ENCODE measurements around the gene RNH1.

The RNH1 gene

DNA sequence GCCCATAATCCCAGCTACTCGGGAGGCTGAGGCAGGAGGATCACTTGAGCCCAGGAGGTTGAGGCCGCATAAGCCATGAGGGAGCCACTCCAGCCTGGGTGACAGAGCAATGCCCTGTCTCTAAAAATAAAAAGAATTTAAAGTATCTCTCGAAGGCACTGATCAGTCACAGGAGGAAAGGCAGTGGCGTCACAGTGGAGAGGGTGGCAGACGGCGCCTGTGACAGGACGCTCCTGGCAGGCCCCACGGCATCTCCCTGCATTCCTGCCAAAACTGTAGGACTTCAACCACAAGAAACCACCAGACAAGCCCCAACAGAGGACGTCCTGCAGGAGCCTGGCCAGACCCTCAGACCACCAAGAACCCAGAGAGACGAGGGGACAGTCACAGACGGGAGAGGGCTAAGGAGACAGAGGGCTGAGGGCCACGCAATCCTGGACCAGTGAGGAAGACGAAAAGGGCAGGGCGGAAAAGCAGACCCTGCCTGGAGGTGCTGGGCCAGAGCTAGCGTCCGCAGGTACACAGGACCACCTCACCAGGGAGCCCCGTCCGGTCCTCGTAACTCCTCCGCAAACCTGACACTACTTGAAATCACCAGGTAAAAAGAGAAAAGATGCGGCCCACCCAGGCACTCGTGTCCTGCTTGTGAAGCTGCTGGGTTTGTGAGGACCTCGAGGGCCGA, 5.9 kb downstream of the RNH1 start:
- no peak overlapping the region for H3K4me3 ChIP-seq (ENCODE audit: low read depth, low read length)

DNA sequence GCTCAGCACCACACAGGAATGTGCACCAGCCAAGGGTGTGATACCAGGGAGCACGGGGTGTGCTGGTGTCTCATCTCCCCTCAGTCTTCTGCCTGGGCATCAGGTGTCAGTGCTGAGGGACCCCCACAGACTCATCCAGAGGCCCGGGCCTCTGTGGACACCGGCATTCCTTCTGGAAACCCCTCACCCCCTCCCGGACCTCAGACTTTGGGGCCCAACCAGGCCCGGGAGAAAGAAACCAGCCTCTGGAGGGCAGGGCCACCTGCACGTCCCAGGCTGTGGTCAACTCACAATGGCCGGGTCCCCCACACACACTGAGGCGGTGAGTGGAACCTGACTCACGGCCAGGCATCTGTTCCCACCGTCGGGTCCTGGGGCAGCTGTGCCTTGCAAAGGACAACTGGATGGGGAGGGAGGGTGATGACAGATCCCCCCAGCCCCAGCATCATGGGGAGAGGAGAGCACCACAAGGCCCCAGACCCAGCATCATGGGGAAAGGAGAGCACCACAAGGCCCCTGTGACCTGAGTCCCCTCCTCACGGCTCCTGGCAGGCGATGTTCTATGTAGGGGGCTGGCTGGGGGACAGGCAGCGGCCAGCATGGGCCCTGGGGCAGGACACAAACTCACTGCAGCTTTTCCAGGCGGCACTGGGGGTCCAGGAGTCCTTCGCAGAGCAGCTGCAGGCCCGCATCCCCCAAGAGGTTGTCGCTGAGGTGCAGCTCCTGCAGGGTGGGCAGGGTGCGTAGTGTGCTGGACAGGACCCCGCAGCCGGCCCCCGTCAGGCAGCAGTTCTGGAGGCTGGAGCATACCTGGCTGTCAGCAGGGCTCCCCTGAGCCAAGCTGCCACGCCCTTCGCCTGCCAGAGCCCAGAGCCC, 7.6 kb downstream of the RNH1 start:
- no peak overlapping the region for H3K4me3 ChIP-seq (ENCODE audit: low read depth, low read length)

DNA sequence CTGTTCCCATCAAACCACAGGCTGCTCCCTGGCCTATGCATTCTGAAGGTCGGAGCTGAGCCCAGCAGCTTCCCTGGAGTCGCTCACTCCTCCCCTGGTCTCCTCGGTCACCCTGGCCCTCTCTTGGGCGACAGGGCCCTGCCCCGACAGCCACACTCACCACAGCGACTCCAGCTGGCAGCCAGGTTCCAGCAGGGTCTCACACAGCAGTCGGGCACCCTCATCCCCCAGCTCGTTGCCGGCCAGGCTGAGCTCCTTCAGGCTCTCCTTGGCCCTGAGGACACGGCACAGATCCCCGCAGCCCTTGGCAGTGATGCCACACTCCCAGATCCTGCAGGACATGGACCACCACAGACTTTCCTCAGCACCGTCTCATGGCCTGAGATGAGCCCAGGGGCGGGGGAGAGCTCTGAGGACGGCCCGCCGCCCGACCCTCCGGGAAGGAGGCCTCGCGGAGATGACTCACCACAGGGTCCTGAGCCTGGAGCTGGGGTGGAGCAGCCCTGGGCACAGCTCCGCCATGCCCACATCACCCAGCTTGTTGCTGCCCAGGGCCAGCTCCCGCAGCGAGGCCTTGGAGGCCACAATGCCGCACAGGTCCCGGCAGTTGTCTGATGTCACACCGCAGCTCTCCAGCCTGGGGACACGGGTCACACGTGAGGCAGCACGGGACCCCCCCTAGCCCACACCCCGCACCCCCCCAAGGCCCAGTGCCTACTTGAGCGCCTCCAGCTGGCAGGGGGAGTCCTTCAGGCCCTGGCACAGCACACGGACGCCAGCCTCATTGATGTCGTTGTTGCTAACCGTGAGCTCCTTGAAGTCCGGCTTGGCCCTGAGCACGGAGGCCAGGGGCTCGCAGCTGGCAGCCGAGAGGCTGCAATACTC, 8.5 kb downstream of the RNH1 start:
- H3K4me3 ChIP-seq (ENCODE audit: low read depth, low read length), result no peak overlapping the region

DNA sequence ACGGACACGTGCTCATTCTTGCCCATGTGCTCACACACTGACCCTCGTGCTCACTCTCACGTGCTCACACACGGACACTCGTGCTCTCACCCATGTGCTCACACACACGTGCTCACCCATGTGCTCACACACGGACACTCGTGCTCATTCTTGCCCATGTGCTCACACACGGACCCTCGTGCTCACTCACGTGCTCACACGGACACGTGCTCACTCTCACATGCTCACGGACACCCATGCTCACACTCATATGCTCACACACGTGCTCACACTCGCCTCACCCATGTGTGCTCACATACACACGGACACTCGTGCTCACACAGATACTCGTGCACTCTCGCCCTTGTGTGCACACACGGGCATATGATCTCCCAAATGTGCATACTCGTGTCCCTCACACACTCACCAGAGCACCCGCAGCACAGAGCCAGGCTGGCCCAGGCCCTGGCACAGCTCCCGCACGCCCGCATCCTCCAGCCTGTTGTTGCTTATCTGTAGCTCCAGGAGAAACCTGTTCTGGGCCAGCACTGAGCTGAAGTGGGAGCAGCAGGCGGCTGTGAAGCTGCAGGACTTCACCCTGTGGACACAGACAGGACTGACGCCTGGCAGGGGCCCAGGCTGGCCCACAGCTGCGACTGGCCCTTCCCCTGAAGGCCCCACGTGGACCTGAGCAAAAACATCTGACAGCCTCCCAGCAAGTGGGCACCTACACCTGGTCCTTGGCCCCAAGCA, 9.3 kb downstream of the RNH1 start:
- H3K4me3 ChIP-seq (ENCODE audit: low read depth, low read length), result no peak overlapping the region

DNA sequence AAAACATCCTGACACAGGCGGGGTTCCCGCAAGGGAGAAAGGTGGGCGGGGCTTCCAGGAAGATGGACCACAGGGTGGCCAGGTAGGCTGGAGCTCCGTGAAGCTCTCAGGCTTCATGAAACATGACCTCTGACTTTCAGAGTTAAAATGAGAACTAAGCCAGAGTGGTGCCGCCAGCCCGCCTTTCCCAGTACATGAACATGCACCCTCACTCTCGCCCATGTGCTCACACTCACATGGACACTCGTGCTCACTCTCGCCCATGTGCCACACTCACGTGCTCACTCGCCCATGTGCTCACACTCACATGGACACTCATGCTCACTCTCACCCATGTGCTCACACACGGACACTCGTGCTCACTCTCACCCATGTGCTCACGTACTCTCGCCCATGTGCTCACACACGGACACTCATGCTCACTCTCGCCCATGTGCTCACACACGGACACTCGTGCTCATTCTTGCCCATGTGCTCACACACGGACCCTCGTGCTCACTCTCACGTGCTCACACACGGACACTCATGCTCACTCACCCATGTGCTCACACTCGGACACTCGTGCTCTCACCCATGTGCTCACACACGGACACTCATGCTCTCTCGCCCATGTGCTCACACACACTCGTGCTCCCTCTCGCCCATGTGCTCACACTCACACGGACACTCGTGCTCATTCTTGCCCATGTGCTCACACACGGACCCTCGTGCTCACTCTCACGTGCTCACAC, 10.0 kb downstream of the RNH1 start:
- no peak overlapping the region for H3K4me3 ChIP-seq (ENCODE audit: low read depth, low read length)

DNA sequence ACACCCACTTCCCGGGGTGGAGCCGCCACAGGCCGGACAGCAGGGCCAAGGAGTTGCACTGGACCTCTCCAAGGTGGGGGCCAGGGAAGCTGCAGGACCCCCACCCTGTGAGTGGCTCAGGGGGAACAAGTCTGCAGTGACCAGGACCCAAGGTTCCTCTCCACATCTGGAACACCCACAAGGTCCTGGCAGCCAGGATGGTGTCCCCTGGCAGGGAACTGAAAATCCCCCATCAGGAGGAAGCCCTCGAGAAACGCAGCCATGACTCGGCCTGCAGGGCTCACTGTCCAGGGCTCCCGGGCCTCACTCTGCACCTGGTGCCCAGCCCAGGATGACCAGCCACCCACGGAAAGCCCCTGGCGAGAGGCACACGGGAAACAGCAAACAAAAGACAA, 11.5 kb downstream of the RNH1 start:
- H3K4me3 ChIP-seq (ENCODE audit: low read depth, low read length), result no peak overlapping the region

DNA sequence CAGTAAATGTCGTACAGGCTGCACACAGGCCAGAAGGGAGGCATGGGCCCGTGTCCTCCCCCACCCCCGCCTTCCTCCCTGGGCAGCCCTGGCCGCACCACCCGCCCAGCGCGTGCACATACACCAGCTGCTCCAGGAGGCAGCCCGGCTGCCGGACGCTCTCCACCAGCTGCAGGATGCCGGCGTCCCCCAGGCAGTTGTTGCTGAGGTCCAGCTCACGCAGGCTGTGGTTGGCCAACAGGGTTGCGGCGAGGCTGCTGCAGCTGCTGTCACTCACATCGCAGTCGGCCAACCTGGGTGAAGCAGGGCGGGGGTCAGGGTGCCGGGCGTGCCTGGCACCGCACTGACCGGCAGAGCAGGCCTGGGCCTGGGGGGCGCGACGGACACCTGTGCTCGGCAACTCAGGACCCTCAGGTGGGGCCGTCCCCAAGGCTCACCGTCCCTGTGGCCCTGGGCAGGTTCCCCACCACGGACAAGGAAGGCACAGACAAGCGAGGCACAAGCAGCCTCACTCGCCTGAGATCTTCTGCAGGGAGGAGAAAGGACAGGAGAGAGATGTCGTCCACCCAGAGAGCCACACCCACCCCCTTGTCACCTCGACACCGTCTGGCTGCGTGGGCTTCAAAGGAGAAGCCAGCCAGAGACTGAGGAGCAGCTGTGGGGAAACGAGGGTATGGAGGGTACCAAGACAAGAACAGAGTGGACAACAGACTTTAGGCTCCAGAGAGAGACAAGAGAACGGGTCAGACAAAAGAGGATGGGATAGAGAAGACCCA, 12.1 kb downstream of the RNH1 start:
- H3K4me3 ChIP-seq (ENCODE audit: low read depth, low read length), result no peak overlapping the region

DNA sequence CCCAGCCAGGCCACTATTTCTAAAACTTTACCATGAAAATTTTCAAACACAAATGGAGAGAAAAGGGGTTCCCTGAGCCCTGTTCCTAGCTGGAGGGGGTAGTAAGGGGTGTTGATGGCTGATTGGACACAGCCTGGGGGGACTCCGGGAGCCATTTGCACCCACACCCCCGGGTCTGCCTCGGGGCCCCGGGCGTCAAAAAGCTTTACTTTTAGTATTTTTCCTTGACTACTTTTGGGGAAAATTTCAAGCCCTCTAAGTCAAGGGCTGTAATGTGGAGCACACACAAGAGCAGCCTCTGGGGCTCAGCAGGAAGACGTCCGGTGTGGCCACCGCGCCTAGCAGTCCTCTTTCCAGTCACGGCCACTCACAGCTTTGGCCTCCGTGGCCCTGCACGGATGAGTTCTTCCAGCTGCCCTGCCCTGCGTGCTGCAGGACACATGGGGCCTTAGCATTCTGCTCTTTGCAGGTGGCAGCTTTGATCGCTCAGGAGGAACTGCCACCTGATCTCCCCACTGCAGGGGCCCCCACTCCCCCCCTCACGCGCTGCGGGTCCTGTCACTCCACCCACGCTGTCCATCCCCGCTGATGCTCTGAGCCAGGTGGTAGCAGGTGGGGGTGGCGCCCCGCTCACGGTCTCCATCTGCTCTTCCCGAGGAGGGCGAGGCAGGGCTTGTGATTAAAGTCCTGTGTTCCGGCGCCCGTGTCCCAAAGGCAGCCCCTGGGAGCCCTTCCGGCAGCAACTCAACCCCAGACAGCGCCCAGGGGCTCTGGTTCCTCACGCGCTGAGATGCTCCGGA, 14.4 kb downstream of the RNH1 start:
- H3K4me3 ChIP-seq (ENCODE audit: low read depth, low read length), result no peak overlapping the region

DNA sequence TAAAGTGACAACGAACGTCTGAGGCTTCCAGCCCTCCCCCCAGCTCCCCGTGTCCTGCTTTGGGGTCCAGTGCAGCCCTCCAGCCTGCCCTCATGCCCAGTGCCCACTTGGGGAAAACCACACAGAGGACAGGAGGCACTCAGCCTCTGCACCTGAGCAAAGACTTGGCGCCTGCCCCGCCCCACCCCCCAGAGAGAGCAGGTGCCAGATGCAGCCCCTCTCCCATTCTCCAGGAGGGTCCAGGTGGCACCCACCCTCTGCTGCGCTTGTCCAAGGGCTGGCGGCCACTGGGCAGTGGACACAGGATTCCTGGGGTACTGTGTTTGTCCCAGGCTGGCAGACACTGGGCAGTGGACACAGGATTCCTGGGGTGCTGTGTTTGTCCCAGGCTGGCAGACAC, 15.7 kb downstream of the RNH1 start:
- H3K4me3 ChIP-seq (ENCODE audit: low read depth, low read length), result no peak overlapping the region

DNA sequence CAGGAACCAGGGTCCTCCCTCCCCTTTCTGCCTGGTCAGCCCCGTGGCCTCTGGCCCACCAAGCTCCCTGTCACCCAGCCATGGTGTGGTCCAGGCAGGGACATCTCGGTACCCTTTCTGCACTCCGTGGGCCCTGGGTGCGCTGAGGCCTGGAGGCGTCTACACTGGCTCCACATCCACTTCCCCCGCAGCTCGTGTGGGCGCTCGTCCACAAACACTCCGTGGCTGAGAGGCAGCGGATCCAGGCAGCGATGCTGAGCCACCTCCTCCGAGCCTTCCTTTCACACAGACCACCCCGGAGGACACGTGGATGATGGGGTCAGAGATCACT, 16.1 kb downstream of the RNH1 start:
- no peak overlapping the region for H3K4me3 ChIP-seq (ENCODE audit: low read depth, low read length)

DNA sequence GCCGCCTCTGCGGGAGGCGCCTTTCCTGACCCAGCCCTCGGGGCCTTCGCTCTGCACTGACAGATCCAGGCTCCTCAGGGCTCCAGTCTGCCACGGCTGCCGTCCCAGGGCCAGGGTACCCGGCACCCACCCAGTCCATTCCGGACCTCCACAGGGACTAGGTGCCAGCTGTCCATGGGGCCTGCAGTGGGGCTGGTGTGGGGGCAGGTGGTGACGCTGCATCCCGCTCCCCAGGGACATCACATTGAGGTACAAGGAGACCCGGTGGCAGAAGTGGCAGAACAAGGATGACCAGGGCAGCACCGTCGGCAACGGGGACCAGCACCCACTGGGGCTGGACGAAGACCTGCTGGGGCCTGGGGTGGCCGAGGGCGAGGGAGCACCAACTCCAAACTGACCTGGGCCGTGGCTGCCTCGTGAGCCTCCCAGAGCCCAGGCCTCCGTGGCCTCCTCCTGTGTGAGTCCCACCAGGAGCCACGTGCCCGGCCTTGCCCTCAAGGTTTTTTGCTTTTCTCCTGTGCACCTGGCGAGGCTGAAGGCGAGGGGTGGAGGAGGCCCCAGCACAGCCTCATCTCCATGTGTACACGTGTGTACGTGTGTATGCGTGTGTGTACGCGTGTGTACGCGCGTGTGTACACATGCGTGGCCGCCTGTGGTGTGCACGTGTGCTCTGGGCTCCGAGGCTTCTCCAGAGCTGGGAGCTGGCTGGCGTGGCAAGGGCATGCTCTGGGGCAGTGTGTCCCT, 16.7 kb downstream of the RNH1 start:
- H3K4me3 ChIP-seq (ENCODE audit: low read depth, low read length), result no peak overlapping the region

DNA sequence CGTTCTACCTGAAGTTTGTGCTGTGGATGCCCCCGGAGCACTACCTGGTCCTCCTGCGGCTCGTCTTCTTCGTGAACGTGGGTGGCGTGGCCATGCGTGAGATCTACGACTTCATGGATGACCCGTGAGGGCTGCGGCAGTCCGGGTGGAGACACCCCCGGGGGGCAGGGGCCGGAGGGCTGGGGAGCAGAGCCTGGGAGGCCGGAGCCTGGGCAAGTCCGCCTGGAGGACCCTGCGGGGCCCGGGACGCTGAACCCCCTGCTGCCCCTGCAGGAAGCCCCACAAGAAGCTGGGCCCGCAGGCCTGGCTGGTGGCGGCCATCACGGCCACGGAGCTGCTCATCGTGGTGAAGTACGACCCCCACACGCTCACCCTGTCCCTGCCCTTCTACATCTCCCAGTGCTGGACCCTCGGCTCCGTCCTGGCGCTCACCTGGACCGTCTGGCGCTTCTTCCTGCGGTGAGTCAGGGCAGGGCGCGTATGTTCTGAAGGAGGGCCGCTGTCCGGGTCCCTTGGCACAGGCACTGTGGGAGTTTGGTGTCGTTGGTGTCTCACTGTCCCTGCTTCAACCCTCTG, 17.3 kb downstream of the RNH1 start:
- H3K4me3 ChIP-seq (ENCODE audit: low read depth, low read length), result no peak overlapping the region

DNA sequence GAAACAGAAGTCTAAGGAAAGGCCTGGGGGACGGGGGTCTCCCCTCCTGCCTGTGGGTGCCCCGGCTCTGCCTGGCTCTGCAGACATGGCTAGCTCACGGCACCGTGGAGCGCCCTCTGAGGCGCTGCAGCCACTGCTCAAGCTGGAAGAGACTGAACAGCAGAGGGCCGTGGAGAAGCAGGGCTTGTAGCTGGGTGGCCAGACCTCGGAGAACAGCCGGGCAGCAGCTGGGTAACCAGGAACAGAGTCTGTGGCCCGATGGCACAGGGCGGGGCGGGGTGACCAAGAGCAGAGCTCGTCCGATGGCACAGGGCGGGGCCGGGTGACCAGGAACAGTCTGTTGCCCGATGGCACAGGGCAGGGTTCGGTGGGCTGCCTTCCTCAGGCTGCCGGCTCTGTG, 18.1 kb downstream of the RNH1 start:
- no peak overlapping the region for H3K4me3 ChIP-seq (ENCODE audit: low read depth, low read length)

DNA sequence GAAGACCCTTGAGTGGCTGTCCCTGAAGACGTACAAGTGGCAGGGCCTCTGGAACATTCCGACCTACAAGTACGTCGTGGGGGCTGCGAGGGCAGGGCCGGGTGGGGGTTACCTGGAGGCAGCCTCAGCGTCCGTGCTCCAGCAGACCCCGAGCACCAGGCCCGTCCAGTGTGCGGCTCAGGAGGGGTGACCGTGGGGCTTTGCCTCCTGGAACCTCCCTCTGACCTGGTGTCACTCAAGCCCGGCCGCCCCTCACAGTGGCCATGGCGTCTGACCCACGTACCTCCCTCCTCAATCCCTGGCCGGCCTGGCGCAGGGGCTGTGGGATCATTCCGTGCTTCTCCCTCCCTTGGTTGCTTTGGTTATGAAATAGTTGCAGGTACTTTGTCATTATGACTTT, 18.5 kb downstream of the RNH1 start:
- H3K4me3 ChIP-seq (ENCODE audit: low read depth, low read length), result no peak overlapping the region

DNA sequence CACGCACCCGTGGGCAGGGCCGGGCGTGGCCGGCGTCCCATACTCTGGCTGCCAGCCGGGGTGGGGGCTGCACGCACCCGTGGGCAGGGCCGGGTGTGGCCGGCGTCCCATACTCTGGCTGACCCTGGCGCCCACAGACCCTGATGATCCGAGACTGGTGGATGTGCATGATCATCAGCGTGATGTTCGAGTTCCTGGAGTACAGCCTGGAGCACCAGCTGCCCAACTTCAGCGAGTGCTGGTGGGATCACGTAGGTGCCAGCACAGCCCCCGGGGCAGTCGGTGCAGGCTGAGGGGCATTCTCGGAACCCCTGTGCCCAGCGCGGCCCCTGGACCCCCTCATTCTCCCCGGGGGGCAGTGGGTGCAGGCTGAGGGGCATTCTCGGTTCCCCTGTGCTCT, 19.0 kb downstream of the RNH1 start:
- no peak overlapping the region for H3K4me3 ChIP-seq (ENCODE audit: low read depth, low read length)

DNA sequence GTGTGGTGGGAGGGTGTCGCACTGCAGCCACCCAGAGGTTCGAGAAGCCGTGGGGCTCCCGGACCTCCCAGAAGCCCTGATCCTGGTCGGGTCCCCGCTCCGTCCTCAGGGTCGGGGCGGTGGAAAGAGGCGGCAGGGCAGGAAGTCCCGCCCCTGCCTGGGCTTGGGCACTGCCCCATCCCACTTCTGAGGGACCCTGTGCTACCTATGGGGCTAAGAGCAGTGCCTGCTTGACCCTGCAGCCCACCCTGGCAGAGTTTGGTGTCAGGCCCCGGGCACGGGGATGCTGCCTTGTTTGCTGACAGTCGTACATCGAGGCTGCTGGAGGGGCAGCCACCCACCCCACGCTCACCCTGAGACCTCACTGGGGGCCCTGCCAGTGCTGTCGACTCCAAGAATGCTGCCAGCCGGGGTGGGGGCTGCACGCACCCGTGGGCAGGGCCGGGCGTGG, 19.4 kb downstream of the RNH1 start:
- H3K4me3 ChIP-seq (ENCODE audit: low read depth, low read length), result no peak overlapping the region

DNA sequence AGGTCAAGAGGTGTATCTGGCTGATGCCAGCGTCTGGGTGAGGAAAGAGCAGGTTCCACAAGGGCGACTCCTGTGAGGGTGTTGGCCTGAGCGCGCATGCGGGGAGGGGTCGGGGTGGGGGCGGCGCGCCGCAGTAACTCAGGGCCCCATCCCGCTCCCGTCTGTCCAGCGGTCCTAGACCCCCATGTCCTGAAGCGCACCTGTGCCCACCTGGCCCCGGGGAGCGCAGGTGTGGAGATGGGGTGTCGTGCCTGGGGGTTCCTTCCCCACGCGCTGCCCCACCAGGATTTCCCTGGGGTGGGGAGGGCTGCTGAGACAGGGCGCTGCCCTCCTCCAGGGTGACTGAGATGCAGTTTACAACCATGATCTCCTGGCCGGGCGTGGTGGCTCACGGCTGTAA, 20.9 kb downstream of the RNH1 start:
- H3K4me3 ChIP-seq (ENCODE audit: low read depth, low read length), result no peak overlapping the region

DNA sequence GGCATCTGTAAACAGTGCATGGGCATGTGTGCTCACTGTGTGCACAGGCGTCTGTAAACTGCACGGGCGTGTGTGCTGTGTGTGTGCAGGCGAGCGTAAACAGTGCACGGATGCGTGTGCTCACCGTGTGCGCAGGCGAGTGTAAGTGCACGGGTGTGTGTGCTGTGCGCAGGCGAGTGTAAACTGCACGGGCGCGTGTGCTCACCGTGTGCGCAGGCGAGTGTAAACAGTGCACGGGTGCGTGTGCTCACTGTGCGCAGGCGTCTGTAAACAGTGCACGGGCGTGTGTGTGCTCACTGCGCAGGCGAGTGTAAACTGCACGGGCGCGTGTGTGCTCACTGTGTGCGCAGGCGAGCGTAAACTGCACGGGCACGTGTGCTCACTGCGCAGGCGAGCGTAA, 22.4 kb downstream of the RNH1 start:
- H3K4me3 ChIP-seq (ENCODE audit: low read depth, low read length), result no peak overlapping the region
